H1 (cell line): ENCODE results near the gene DGCR6L. TPM values are rescaled to one million over a fixed set of nuclear protein-coding genes. Genes with fewer than 3 reads are reported as not detected.

ENCODE experiments used
- CTCF ChIA-PET: fragments of 300-600 bp; sonication (Branson Sonifier 250); formaldehyde crosslinking; loops from one replicate; lab custom pipeline; 2021; ENCODE audit not compliant: partially characterized antibody; lab: Charles Lee
- POLR2A ChIA-PET: fragments of 300-600 bp; sonication (Branson Sonifier 250); formaldehyde crosslinking; loops from one replicate; lab custom pipeline; 2021; ENCODE audit warnings: inconsistent platforms; ENCODE audit not compliant: partially characterized antibody; lab: Charles Lee
- DNase-seq, 2 experiments: peaks; one replicate each; pipeline versions ENCODE4 v3.0.0 to v3.0.0-alpha.2; 2010 to 2022; ENCODE audit warnings: low spot score in 2 of 2, low read depth in 1 of 2, mixed read lengths in 1 of 2
- FAIRE-seq: peaks from 2 replicates; lab custom pipeline; 2011; peaks lifted over from hg19 to GRCh38; lab: Jason Lieb, UNC
- H2AFZ ChIP-seq: 2 replicates; pipeline ENCODE4 v1.8.1; 2012; ENCODE audit warnings: low read length, inconsistent platforms
- H2AK5ac ChIP-seq: 2 replicates; pipeline ENCODE4 v1.6.1; 2013; ENCODE audit warnings: low read depth, low read length
- H2BK120ac ChIP-seq: replicated peaks from 2 replicates; pipeline ENCODE3; 2013; ENCODE audit warnings: low read depth, low read length, inconsistent platforms
- H2BK12ac ChIP-seq: 2 replicates; pipeline ENCODE4 v1.6.1; 2013; ENCODE audit warnings: low read depth, low read length
- H2BK15ac ChIP-seq: 2 replicates; pipeline ENCODE4 v1.6.1; 2013; ENCODE audit warnings: low read length
- H2BK20ac ChIP-seq: 2 replicates; pipeline ENCODE4 v1.6.1; 2013; ENCODE audit warnings: low read length
- H2BK5ac ChIP-seq: 2 replicates; pipeline ENCODE4 v1.6.1; 2013; ENCODE audit warnings: low read depth, low read length
- H3K14ac ChIP-seq: 2 replicates; pipeline ENCODE4 v1.6.1; 2013; ENCODE audit warnings: inconsistent platforms; ENCODE audit not compliant: insufficient read length
- H3K18ac ChIP-seq: 2 replicates; pipeline ENCODE4 v1.6.1; 2013; ENCODE audit warnings: low read length; ENCODE audit errors: extremely low read depth
- H3K23ac ChIP-seq: 2 replicates; pipeline ENCODE4 v1.6.1; 2013; ENCODE audit warnings: inconsistent platforms; ENCODE audit not compliant: insufficient read length
- H3K23me2 ChIP-seq: 2 replicates; pipeline ENCODE4 v1.6.1; 2013; ENCODE audit warnings: low read depth, low read length
- H3K27ac ChIP-seq: 2 replicates; pipeline ENCODE4 v1.6.1; 2011; ENCODE audit warnings: low read depth, low read length, inconsistent platforms
- H3K27me3 ChIP-seq, 4 experiments: replicated peaks in 1 of 4; 1 replicate in 1 of 4; 2 replicates in 3 of 4; pipeline versions ENCODE4 v1.6.1 to v1.8.1; 2011 to 2013; ENCODE audit warnings: low read length in 3 of 4, mild to moderate bottlenecking in 3 of 4, inconsistent platforms in 2 of 4, mixed read lengths in 2 of 4, moderate library complexity in 1 of 4; ENCODE audit not compliant: control insufficient read depth in 3 of 4, insufficient read depth in 3 of 4; ENCODE audit errors: extremely low read depth in 1 of 4
- H3K36me3 ChIP-seq, 4 experiments: 2 replicates each; pipeline versions ENCODE4 v1.6.1 to v1.8.1; 2011 to 2013; ENCODE audit warnings: mild to moderate bottlenecking in 4 of 4, low read length in 3 of 4, moderate library complexity in 2 of 4, control low read depth in 1 of 4, inconsistent platforms in 1 of 4; ENCODE audit not compliant: insufficient read depth in 4 of 4, control insufficient read depth in 2 of 4
- H3K4ac ChIP-seq: replicated peaks from 2 replicates; pipeline ENCODE3; 2013; ENCODE audit warnings: low read length, low read depth, mixed read lengths, inconsistent platforms; ENCODE audit not compliant: insufficient read length
- H3K4me1 ChIP-seq, 4 experiments: replicated peaks in 1 of 4; 1 replicate in 1 of 4; 2 replicates in 3 of 4; pipeline versions ENCODE4 v1.6.1 to v1.8.1; 2011 to 2013; ENCODE audit warnings: low read length in 3 of 4, inconsistent platforms in 2 of 4, mixed read lengths in 1 of 4; ENCODE audit not compliant: insufficient read depth in 4 of 4, control insufficient read depth in 3 of 4
- H3K4me2 ChIP-seq, 2 experiments: 2 replicates each; pipeline versions ENCODE4 v1.6.1 to v1.8.1; 2011 to 2013; ENCODE audit warnings: low read depth in 2 of 2, low read length in 2 of 2, control low read depth in 1 of 2, inconsistent platforms in 1 of 2, mild to moderate bottlenecking in 1 of 2; ENCODE audit not compliant: insufficient read depth in 1 of 2
- H3K4me3 ChIP-seq, 4 experiments: fragments of 200-600, 300-600 bp in 1 of 4; sonication (generic), shearing (Covaris generic), sonication (Bioruptor Twin) in 1 of 4; 2 replicates each; pipeline versions ENCODE4 v1.5.1 to v1.8.1; 2011 to 2016; ENCODE audit warnings: low read length in 4 of 4, low read depth in 3 of 4, control low read depth in 2 of 4, inconsistent platforms in 2 of 4, mild to moderate bottlenecking in 2 of 4, mixed read lengths in 1 of 4, moderate library complexity in 1 of 4; ENCODE audit not compliant: insufficient read depth in 2 of 4; ENCODE audit errors: extremely low read depth in 1 of 4
- H3K56ac ChIP-seq: replicated peaks from 2 replicates; pipeline ENCODE3; 2013; ENCODE audit warnings: low read depth, mild to moderate bottlenecking, mixed read lengths, low read length, inconsistent platforms; ENCODE audit not compliant: insufficient read length
- H3K79me1 ChIP-seq: 2 replicates; pipeline ENCODE4 v1.6.1; 2013; ENCODE audit warnings: low read depth, low read length, control low read depth
- H3K79me2 ChIP-seq, 2 experiments: 2 replicates each; pipeline versions ENCODE4 v1.6.1 to v1.8.1; 2012 to 2013; ENCODE audit warnings: low read length in 2 of 2, mild to moderate bottlenecking in 2 of 2, inconsistent platforms in 1 of 2; ENCODE audit not compliant: insufficient read depth in 2 of 2, control insufficient read depth in 1 of 2
- H3K9ac ChIP-seq, 4 experiments: replicated peaks in 1 of 4; 1 replicate in 1 of 4; 2 replicates in 3 of 4; pipeline versions ENCODE4 v1.6.1 to v1.8.1; 2011 to 2013; ENCODE audit warnings: low read depth in 3 of 4, low read length in 3 of 4, control low read depth in 2 of 4, mild to moderate bottlenecking in 2 of 4, moderate library complexity in 2 of 4, inconsistent platforms in 1 of 4; ENCODE audit errors: extremely low read depth in 1 of 4
- H3K9me3 ChIP-seq, 2 experiments: 2 replicates each; pipeline versions ENCODE4 v1.6.1 to v1.8.1; 2012 to 2013; ENCODE audit warnings: mild to moderate bottlenecking in 2 of 2, moderate library complexity in 2 of 2, control low read depth in 1 of 2, inconsistent platforms in 1 of 2, low read depth in 1 of 2, low read length in 1 of 2, mixed read lengths in 1 of 2; ENCODE audit not compliant: insufficient read depth in 2 of 2
- H4K20me1 ChIP-seq, 2 experiments: replicated peaks in 1 of 2; 2 replicates each; pipeline versions ENCODE3 to v1.8.1; 2011 to 2013; ENCODE audit warnings: inconsistent platforms in 2 of 2, low read length in 2 of 2, mild to moderate bottlenecking in 1 of 2; ENCODE audit not compliant: insufficient read depth in 2 of 2, control insufficient read depth in 1 of 2
- H4K5ac ChIP-seq: 2 replicates; pipeline ENCODE4 v1.6.1; 2013; ENCODE audit warnings: low read length, low read depth, mixed read lengths, inconsistent platforms; ENCODE audit not compliant: insufficient read length
- H4K8ac ChIP-seq: 2 replicates; pipeline ENCODE4 v1.8.0; 2013; ENCODE audit warnings: mild to moderate bottlenecking, moderate library complexity, low read length, inconsistent platforms; ENCODE audit not compliant: insufficient read depth; ENCODE audit errors: extremely low read depth
- H4K91ac ChIP-seq: replicated peaks from 2 replicates; pipeline ENCODE3; 2013; ENCODE audit warnings: low read length, mixed read lengths, inconsistent platforms; ENCODE audit not compliant: insufficient read length
- ATF3 ChIP-seq: IDR thresholded peaks from 2 replicates; pipeline ENCODE4 v1.6.1; 2011; ENCODE audit warnings: low read depth, mild to moderate bottlenecking, low read length; ENCODE audit not compliant: insufficient read depth
- CREB1 ChIP-seq: IDR thresholded peaks from 2 replicates; pipeline ENCODE4 v1.6.1; 2012; ENCODE audit warnings: inconsistent platforms
- GABPA ChIP-seq: IDR thresholded peaks from 2 replicates; pipeline ENCODE4 v1.6.1; 2011; ENCODE audit warnings: mild to moderate bottlenecking, low read length, moderate library complexity, borderline replicate concordance; ENCODE audit not compliant: insufficient read depth
- GTF2F1 ChIP-seq: IDR thresholded peaks from 2 replicates; pipeline ENCODE4 v1.6.1; 2012; ENCODE audit warnings: low read depth, low read length, improper control_type of control experiment, borderline replicate concordance
- SIRT6 ChIP-seq: IDR thresholded peaks from one replicate; pipeline ENCODE4 v1.7.1; 2012; ENCODE audit warnings: low read length, inconsistent platforms
- WGBS, 2 experiments: shearing (Covaris generic) in 1 of 2; methylation state at CpG; one replicate each; pipeline versions ENCODE4 v1.1.6 to v1.1.7; 2013 to 2015; ENCODE audit warnings: low lambda C conversion rate in 2 of 2, mixed read lengths in 2 of 2, inconsistent platforms in 1 of 2, low coverage in 1 of 2, missing lambda C conversion rate in 1 of 2; ENCODE audit not compliant: insufficient replicate concordance in 2 of 2, insufficient coverage in 1 of 2, insufficient read length in 1 of 2; ENCODE audit errors: extremely low coverage in 1 of 2, missing lambda C conversion rate in 1 of 2; 5-methylcytosine and 5-hydroxymethylcytosine counted together
- polyA plus RNA-seq, 7 experiments: library from polyadenylated mRNA; depleted of rRNA in 3 of 7; stranded (reverse) in 5 of 7; unstranded in 2 of 7; fragments of >200 nt in 5 of 7; fragments of 200-250 nt in 2 of 7; gene quantifications; 1 replicate in 5 of 7; 2 replicates in 1 of 7; 4 replicates in 1 of 7; pipeline versions ENCODE4 v1.2.1 to v1.2.3, GENCODE V29; 2011 to 2013; ENCODE audit warnings: missing spikeins in 2 of 7, mixed read lengths in 2 of 7
- total RNA-seq: library from RNA; stranded (reverse); fragmentation: NEBNext Ultra II Directional; extraction: Animal tissue kit (Norgen Biotek cat#: 25700); gene quantifications from 2 replicates; pipeline ENCODE4 v1.2.1, GENCODE V29; 2021

The DGCR6L gene
- total and polyA plus RNA-seq, 2 of the 8 experiments (the other 6 are each of a cell fraction or from before 2014, with no cell fraction given) = 43.6 to 72.6 TPM

- Histone ChIP-seq H3K23me2 (peaks cover 7% of the 10 kb centered on the region; the same call in 1 of the 2 replicates), H3K4ac (no peak overlapping the region), H2BK15ac (no peak overlapping the region), H3K36me3 (no peaks in the 10 kb centered on the region), H3K27ac (no peak overlapping the region), H3K4me2 (peak overlapping the region in 1 of 2 experiments; percentile 48; a peak in 1 of 4 replicates), H3K4me3 (no peak overlapping the region), H2AK5ac (no peak overlapping the region; the same call in 1 of the 2 replicates), H4K20me1 (peaks cover 0 to 3% of the 10 kb centered on the region in 2 experiments), H3K9ac (no peak overlapping the region), H3K23ac (no peak overlapping the region), H2BK5ac (no peak overlapping the region), H4K8ac (no peak overlapping the region), H3K18ac (no peak overlapping the region), H4K91ac (no peak overlapping the region), H2BK120ac (no peak overlapping the region), H3K79me1 (no peaks in the 10 kb centered on the region), H3K79me2 (no peaks in the 10 kb centered on the region), H4K5ac (no peak overlapping the region), H3K9me3 (no peaks in the 10 kb centered on the region), H2BK12ac (no peak overlapping the region), H3K4me1 (peaks cover 0 to 4% (median 0%) of the 10 kb centered on the region in 4 experiments; a peak in 3 of 7 replicates), H2AFZ (no peak overlapping the region), H2BK20ac (no peak overlapping the region), H3K27me3 (peaks cover 17 to 46% (median 36%) of the 10 kb centered on the region in 4 experiments), H3K14ac (no peak overlapping the region), H3K56ac (no peak overlapping the region)
- 77% methylated on average over 9 of the region's 9 CpGs; no CpG with 5 or more reads in 1 of the 2 experiments for WGBS, 2 experiments
- no peak for FAIRE-seq
- TF ChIP-seq GTF2F1 (no peak), CREB1 (no peak), ATF3 (no peak), SIRT6 (no peak), GABPA (no peak)
- DNase-seq = no peak
- ChIA-PET CTCF (no interaction called here), POLR2A (no interaction called here)
Measured at GRCh38 chr22:20297414-20298109, 22.3 kb downstream of the DGCR6L start.
